Retina (tissue), 1 donor: ENCODE results near the gene LIPM.
A peak's percentile ranks its signal among the peaks of the same experiment; 100 is the strongest.
"Not testable (repeated sequence)": the region's sequence is repeated elsewhere in the genome, so short reads cannot be mapped to it uniquely, and the experiment has no call there.

Experiments used
- DNase-seq: peaks from one replicate; pipeline ENCODE4 v3.0.0-alpha.2; 2016

LIPM gene

GRCh38 chr10:88803641-88804040, 1.1 kb downstream of the LIPM start:
- DNase-seq, result no peak

DNA sequence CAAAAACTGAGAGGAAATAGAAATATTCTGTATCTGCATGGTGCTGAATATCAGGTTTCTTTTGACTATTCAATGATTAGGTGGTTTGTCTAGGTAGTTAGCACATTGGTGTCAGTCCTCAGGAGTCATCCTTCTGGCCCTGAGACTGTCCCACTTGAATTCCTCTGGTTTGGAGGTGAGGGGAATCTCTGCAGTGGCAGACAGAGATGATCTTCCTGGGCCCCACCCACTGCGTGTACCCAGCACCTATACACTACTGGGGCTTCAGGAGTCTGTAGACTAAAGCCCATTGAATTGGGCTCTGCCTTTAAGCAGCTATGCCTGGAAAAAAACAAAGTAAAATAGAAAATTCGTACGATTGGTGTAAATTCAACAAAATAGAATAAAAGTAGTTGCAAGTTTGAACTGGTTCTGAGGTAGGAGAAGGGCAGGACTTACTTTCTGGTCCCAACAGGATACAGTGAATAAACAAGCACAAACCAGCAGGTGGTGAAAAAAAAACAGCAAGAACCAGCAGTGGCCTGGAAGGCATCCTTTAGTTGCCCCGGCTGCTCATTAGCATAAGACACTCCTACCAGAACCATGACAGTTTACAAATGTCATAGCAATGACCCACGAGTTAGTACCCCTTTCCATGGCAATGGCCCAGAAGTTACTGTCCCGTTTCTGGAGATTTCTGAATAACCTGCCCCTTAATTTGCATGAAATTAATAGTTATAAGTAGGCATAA, 1.7 kb downstream of the LIPM start:
- DNase-seq, result no peak

DNA sequence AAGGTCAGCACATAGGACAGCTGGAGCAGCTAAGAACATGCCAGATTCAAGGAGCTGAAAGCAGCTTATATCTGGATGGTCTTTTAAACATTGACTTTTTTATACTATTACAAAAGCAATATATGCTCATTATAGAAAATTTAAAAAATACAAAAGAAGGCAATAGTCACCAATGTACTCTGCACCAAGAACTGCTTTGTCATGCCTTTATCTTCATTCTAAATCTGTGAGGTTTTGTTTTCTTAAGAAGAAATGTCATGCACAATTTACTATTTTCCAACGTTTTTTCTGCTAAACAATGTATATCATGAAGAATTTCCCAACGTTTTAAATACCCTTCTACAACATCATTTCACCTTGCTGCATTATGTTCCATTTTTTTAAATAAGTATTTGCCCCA, 2.8 kb downstream of the LIPM start:
- DNase-seq, result no peak

DNA sequence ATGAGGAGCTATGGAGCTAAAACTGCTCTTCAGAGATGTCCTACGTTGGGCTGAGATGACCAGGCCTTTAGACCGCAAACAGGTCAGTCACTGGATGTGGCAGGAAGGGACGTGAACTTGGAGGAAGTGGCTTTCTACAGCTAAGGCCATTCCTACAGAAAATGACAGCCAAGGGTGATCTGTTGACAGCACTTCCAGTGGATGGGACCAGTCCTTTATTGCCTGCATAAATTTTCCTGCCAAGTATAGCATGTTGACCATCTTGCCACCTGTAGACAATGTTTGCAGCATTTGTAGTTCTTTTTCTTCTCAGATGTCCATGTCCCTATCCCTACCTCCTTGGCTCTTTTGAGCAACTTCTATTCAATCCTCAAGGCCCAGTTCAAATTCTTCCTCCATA, 3.4 kb downstream of the LIPM start:
- no peak for DNase-seq

DNA sequence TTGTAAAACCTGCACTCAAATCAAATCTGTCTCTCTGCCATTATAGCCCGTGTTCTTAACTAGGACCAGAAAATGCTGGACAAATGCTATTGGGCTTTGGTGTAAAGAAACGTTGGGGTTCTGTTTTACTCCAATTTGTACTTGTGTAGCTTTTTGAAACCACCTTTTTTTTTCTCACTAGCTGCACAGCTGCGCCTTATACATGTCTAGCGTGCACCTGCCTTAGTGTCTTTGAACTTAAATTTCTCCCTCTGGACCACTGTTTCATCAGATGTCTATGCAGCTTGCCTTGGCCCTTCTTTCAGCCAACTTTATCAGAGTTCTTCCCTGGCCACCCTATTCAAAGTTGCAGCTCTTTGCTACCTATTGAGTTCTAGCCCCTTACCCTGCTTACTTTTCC, 7.1 kb downstream of the LIPM start:
- no peak for DNase-seq

- peak; percentile 39 for DNase-seq
These were observed 7.8 kb downstream of the LIPM start for GRCh38 chr10:88810196-88810961.

GRCh38 chr10:88813200-88813599, 10.7 kb downstream of the LIPM start:
- DNase-seq, result no peak

GRCh38 chr10:88819290-88819689, 16.8 kb downstream of the LIPM start:
- DNase-seq, result no peak

DNA sequence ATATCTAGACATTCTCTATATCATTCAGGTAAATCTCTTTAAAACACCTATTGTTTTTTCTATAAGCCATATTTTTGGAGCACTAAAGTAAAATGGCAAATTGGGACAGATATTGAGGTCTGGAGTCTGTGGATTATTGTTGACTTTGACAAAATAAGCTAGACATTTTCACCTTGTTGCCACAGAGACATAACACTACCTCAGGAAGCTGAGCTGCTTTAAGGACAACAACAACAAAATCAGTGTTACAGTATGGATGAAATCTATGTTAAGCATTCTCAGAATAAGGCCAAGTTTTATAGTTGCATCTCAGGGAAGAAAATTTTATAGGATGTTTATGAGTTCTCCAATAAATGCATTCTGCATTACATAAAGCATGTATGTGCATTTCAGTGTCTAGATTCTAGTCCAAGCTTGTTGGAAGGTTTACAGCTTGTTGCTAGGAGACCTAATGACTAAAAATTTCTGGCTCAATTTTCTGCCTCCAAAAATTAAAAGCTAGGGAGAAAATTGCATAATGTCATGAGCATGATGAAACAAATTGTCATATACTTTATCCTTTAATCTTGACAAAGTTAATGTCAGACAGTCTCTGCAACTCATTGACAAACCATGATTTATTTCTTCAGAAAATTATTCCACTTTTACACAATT, 18.3 kb downstream of the LIPM start:
- no peak for DNase-seq

GRCh38 chr10:88826388-88826787, 23.9 kb downstream of the LIPM start:
- DNase-seq, result no peak

GRCh38 chr10:88827671-88828070, 25.1 kb downstream of the LIPM start:
- DNase-seq, result no peak

DNA sequence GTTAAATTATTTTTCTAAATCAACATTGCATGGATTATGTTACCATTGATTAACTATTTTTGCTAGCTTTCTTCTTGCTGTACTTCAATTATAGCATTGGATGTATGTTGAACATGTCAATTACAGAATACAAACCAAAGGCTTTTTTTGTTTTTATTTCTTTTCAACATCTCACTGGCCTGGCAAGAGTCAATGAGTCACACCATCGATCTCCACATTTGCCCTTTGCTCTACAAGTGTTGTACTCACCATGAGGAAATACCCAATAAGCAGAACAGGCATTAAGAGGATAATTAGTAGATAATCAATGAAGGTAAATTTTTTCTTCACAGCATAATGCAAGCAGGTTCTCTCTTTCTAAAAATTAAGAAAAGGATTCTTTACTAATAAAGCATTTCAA, 25.8 kb downstream of the LIPM start:
- no peak for DNase-seq

DNA sequence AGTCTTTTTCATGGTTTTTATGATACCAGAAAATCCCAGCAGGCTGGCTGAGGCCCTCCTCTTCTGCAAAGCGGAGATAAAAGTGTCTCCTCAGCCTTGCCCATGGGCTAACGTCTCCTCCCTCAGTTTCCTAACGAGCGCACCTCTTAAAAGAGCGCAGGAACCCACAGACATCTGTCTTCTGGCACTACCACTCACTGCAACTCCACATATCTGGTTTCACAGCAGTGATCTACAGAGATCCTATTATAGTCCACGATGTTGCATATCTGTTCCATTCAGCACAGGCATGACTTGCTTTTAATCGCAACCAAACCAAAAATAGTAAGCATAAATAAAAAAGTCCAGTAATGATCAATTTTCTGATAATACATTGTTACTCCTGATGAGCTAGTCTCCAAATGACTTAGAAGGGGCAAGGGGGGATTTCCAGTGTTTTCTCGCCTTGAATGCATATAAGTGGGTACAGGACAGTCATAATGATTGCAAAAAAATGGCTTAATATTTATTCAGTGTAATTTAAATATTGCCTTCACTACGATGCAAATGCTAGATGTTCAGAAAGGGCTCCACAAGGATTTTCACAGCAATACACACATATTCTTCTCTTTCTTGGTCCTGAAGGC, 28.2 kb downstream of the LIPM start:
- DNase-seq, result no peak

DNA sequence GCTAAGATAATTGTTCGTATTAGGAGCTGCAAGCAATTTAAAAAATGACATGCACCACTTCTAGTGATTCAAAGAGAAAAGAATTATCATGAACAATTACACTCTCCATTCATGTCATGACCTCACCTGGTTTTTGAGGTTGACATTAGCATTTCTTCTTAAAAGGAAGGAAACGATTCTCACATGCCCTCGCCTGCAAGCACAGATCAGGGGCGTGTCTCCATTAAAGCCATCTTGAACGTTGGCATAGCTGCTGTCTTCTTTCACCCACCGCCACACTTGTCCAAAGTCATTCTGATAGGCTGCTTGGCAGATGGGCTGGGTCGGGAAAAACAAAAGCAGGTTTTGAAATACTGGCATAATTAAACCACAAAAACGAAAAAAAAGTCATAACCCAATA, 29.2 kb downstream of the LIPM start:
- DNase-seq, result no peak

- no peak for DNase-seq
These were observed 29.8 kb downstream of the LIPM start for GRCh38 chr10:88832376-88832775.

DNA sequence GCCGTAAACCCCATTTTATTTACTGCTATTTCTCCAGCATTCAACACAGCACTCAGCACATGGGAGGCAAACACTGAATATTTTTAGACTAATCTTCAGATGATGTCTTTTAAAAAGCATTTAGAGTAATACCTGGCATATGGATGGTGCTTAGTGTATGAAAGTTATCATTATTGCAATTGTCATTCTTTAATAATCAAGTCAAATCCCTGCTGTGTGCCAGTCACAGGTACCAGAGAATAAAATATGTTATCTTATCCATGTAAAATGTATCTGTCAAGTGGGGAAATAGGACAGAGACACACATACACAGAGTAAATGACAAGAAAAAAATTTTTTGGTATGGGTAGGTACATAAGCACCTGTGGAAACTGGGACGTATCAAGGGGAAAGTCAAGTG, 30.6 kb downstream of the LIPM start:
- no peak for DNase-seq

DNA sequence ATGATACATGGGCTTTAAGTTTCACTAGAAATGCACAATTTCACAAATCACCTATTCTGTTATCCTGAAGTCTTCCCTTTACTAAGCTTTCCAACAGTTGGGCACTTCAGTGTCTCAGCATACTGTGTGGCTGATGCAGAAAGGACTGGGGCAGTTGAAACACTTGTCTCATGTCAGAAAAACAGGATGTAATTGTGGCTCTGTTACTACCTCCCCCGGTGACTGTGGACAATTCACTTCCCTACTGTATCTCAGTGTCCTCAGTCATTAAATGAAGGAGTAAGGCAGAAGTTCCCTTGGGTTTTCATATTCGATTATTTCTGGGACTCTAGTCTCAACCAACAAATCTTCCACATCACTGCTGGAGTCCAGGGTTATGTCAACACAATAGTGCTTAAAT, 31.2 kb downstream of the LIPM start:
- no peak for DNase-seq

DNA sequence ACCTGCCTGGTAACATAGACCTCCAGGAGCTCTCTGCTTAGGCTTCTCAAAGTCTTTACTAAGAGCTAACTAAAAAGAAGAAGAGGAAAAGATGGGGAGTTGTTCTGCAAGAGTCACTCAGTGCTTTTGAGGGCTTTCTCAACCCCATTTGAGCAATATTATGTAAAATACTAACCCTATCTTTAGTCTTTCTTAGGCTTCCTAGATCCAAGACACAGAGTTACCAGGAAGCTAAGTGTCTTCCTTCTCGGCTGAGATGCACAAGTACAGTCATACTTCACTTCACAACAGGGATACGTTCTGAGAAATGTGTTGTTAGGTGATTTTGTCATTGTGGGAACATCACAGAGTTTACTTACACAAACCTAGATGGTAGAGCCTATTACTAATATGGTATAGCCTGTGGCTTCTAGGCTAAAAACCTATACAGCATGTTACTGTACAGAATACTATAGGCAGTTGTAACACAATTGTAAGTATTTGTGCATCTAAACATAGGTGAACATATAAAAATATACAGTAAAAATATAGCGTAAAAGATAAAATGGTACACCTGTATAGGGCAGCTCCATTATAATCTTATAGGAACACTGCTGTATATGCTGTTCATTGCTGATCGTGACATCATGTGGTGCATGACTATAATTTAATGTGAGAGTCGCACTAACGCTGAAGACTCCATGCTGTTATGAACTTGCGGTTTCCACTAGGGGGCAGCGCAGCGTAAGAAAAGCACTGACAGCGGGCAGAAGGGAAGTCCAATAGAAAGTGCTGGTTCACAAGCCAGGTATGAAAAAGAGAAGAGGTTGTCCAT, 32.8 kb downstream of the LIPM start:
- peak; percentile 64 for DNase-seq

GRCh38 chr10:88835910-88836221, 33.3 kb downstream of the LIPM start:
- DNase-seq, result no peak

DNA sequence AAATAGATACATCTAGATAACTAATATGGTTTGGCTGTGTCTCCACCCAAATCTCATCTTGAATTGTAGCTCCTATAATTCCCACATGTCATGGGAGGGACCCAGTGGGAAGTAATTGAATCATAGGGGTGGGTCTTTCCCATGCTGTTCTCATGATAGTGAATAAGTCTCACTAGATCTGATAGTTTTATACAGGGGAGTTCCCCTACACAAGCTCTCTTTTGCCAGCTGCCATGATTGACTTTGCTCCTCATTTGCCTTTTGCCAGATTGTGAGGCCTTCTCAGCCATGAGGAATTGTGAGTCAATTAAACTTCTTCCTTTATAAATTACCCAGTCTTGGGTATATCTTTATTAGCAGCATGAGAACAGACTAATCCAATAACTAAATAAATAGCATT, 35.1 kb downstream of the LIPM start:
- DNase-seq, result not testable (repeated sequence)

GRCh38 chr10:88838766-88839350, 36.3 kb downstream of the LIPM start:
- DNase-seq, result no peak

DNA sequence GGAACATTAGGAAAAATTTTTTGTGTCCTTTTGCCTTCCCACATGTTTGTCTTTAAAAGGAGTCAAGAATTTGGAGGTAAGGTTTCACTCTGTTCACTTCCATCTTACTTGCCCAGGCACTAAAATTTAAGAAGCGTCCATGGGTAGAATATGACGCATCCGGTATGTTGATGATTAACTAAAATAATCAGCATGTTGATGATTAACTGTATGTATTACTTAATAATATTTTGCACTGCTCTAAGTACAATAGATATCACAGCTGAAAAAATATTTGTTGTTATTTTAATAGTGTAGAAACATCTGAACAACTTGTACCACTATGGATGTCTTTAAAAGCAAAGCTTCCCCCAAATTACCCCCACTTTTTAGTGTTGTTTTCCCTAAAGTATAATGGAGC, 37.6 kb downstream of the LIPM start:
- DNase-seq, result no peak

- DNase-seq, result no peak
These were observed 38.4 kb downstream of the LIPM start for GRCh38 chr10:88840881-88841280.
